ENCODE measurements around the gene GATA3.

GRCh38 chr10:8014649-8015048, 39.8 kb upstream of the GATA3 start:
- TF ChIP-seq POLR2A (IDR thresholded peaks at IDR 0.05), result no peak
- TF ChIP-seq, protein P1, sequence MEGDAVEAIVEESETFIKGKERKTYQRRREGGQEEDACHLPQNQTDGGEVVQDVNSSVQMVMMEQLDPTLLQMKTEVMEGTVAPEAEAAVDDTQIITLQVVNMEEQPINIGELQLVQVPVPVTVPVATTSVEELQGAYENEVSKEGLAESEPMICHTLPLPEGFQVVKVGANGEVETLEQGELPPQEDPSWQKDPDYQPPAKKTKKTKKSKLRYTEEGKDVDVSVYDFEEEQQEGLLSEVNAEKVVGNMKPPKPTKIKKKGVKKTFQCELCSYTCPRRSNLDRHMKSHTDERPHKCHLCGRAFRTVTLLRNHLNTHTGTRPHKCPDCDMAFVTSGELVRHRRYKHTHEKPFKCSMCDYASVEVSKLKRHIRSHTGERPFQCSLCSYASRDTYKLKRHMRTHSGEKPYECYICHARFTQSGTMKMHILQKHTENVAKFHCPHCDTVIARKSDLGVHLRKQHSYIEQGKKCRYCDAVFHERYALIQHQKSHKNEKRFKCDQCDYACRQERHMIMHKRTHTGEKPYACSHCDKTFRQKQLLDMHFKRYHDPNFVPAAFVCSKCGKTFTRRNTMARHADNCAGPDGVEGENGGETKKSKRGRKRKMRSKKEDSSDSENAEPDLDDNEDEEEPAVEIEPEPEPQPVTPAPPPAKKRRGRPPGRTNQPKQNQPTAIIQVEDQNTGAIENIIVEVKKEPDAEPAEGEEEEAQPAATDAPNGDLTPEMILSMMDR (IDR thresholded peaks at IDR 0.05), result no peak
